Sigmoid colon (tissue), 7 donors: Measurements from ENCODE around the gene DACH1. TPM values are rescaled to one million over a fixed set of nuclear protein-coding genes. Genes with fewer than 3 reads are reported as not detected.

Experiments used
- DNase-seq: peaks from one replicate; pipeline ENCODE4 v3.0.0-alpha.2; 2019
- H3K27ac ChIP-seq, 4 donors: fragments of 200-600 bp; sonication (generic); one replicate each; pipeline ENCODE4 v1.5.1; 2016 to 2019; ENCODE audit warnings: mild to moderate bottlenecking in 1 of 4
- H3K27me3 ChIP-seq, 3 donors: fragments of 200-600 bp; sonication (generic); one replicate each; pipeline ENCODE4 v1.5.1; 2019; ENCODE audit warnings: mild to moderate bottlenecking in 1 of 3
- H3K36me3 ChIP-seq, 4 donors: fragments of 200-600 bp; sonication (generic); one replicate each; pipeline ENCODE4 v1.5.1; 2016 to 2019
- H3K4me1 ChIP-seq, 4 donors: fragments of 200-600 bp; sonication (generic); one replicate each; pipeline ENCODE4 v1.5.1; 2017 to 2019
- H3K4me3 ChIP-seq, 4 donors: fragments of 200-600 bp; sonication (generic); one replicate each; pipeline ENCODE4 v1.5.1; 2017 to 2019; ENCODE audit warnings: mild to moderate bottlenecking in 2 of 4, moderate library complexity in 1 of 4
- H3K9me3 ChIP-seq, 4 donors: fragments of 200-600 bp in 3 of 4; sonication (generic) in 3 of 4; one replicate each; pipeline versions ENCODE4 v1.5.1 to v1.6.1; 2013 to 2019
- EP300 ChIP-seq, 4 donors: sonication (generic); formaldehyde crosslinking; IDR thresholded peaks; one replicate each; pipeline ENCODE4 v1.6.1; 2017; ENCODE audit warnings: antibody characterized with exemption in 4 of 4
- POLR2A ChIP-seq, 2 donors: fragments of 450-650 bp; IDR thresholded peaks; one replicate each; pipeline ENCODE4 v1.6.1; 2016; ENCODE audit warnings: antibody characterized with exemption in 2 of 2, mild to moderate bottlenecking in 2 of 2, moderate library complexity in 2 of 2
- POLR2AphosphoS5 ChIP-seq, 4 donors: sonication (generic); formaldehyde crosslinking; IDR thresholded peaks; one replicate each; pipeline ENCODE4 v1.6.1; 2017; ENCODE audit warnings: antibody characterized with exemption in 4 of 4
- WGBS, 2 donors: extraction: QIAGEN DNeasy Blood & Tissue Kit; methylation state at CpG; one replicate each; pipeline ENCODE4 v1.1.7; 2013; 5-methylcytosine and 5-hydroxymethylcytosine counted together
- intact Hi-C: fragments of 100-400 bp; cut with DNase I; formaldehyde crosslinking; loops from one replicate; pipeline ENCODE4 v1.15.1; 2023
- polyA plus RNA-seq, 3 donors: library from polyadenylated mRNA; stranded (reverse); fragments of 200-250 nt; gene quantifications; one replicate each; pipeline ENCODE4 v1.2.3, GENCODE V29; 2013
- total RNA-seq, 4 donors: library from RNA; depleted of rRNA; stranded (reverse); fragments of >200 nt; gene quantifications; one replicate each; pipeline ENCODE4 v1.1.0, GENCODE V29; 2016
- TF ChIP-seq, protein P1 (sequence below), 4 experiments: fragments of 450-650 bp in 3 of 4; fragments of 200-600 bp in 1 of 4; IDR thresholded peaks; one replicate each; pipeline ENCODE4 v1.5.1; 2016 to 2019; ENCODE audit warnings: antibody characterized with exemption in 4 of 4, mild to moderate bottlenecking in 3 of 4, moderate library complexity in 2 of 4
- donor health status: healthy with polysubstance abuse.
- donor health status: Bipolar disorder and iron deficiency.
- donor health status: healthy.

Gene DACH1
- total and polyA plus RNA-seq, 7 donors = 0.49 to 1.9 (median 1.6) TPM

DNA sequence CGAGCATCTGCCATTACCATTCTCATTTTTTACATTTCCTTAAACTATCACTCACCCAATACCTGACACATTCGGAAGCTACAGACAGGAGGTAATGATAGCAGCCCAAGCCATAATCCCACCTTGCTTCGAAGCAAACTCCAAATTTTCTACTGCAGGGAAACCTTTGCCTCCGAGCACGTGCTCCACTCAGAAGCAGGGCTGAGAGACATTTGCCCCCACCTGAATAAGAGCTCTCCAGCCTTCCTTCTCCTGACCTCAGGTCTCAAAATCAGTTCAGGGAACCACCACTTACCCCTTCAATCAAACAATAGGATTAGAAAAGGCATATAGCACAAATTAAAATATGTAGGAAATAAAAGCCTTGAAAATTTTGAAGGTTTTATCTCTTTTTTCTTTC is 2.3 kb upstream of the DACH1 start:
- intact Hi-C loops = no loop called here
- Histone ChIP-seq H3K36me3 (no peaks in the 10 kb centered on the region), H3K27me3 (peaks cover 10 to 48% (median 19%) of the 10 kb centered on the region in 3 donors), H3K9me3 (no peaks in the 10 kb centered on the region), H3K4me3 (no peak overlapping the region), H3K4me1 (peaks cover 0 to 31% (median 21%) of the 10 kb centered on the region in 4 donors), H3K27ac (no peak overlapping the region)
- no peak for TF ChIP-seq POLR2AphosphoS5 (IDR thresholded peaks at IDR 0.05)
- no peak for TF ChIP-seq POLR2A (IDR thresholded peaks at IDR 0.05)
- TF ChIP-seq, protein P1, sequence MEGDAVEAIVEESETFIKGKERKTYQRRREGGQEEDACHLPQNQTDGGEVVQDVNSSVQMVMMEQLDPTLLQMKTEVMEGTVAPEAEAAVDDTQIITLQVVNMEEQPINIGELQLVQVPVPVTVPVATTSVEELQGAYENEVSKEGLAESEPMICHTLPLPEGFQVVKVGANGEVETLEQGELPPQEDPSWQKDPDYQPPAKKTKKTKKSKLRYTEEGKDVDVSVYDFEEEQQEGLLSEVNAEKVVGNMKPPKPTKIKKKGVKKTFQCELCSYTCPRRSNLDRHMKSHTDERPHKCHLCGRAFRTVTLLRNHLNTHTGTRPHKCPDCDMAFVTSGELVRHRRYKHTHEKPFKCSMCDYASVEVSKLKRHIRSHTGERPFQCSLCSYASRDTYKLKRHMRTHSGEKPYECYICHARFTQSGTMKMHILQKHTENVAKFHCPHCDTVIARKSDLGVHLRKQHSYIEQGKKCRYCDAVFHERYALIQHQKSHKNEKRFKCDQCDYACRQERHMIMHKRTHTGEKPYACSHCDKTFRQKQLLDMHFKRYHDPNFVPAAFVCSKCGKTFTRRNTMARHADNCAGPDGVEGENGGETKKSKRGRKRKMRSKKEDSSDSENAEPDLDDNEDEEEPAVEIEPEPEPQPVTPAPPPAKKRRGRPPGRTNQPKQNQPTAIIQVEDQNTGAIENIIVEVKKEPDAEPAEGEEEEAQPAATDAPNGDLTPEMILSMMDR (IDR thresholded peaks at IDR 0.05) = no peak
- TF ChIP-seq EP300 (IDR thresholded peaks at IDR 0.05) = no peak
- 96 to 97% methylated on average over 5 of the region's 5 CpGs for WGBS, 2 donors
- DNase-seq = no peak

DNA sequence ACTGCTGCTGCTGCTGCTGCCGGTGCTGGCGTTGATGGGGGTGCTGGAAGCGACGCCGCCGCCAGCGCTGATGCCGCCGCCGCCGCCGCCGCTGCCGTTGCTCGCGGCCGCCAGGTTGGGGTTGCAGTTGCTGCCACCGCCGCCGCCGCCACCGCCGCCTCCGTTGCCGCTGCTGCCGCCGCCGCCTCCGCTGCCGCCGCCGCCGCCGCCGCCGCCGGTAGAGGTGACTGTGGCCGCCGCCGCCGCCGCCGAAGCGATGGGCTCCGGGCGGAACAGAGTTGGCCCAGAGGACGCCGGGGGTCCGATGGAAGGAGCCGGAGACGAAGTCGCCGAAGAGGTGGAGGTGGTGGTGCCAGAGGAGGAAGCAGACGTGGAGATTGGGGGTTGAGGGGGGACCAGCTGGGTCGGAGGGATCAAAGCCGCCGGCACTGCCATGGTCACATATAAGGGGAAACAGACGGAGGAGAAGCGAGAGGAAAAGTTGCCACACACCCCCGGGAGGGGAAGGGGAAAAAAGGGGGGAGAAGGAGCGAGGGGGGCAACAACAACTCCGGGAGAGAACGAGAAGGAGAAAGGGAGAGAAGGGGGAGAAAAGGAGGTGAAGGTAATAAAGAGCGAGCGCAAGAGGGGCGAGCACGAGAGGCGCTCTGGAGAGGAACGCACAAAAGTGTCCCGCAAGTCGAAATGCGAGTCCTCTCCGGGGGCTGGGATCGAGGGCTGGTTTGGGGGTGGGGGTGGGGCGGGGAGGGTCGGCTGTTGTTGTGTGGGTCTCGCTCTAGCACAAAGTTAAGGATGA is 471 bp downstream of the DACH1 start:
- DNase-seq = no peak
- Histone ChIP-seq H3K36me3 (no peaks in the 10 kb centered on the region), H3K4me3 (peak overlapping the region; percentile 26 to 53 (median 48)), H3K4me1 (peaks cover 0 to 32% (median 22%) of the 10 kb centered on the region in 4 donors), H3K9me3 (no peaks in the 10 kb centered on the region), H3K27me3 (peaks cover 10 to 61% (median 20%) of the 10 kb centered on the region in 3 donors), H3K27ac (peak overlapping the region in 3 of 4 donors; percentile 12 to 42 (median 35))
- no peak for TF ChIP-seq POLR2A (IDR thresholded peaks at IDR 0.05)
- no peak for TF ChIP-seq POLR2AphosphoS5 (IDR thresholded peaks at IDR 0.05)
- no peak for TF ChIP-seq EP300 (IDR thresholded peaks at IDR 0.05)
- TF ChIP-seq, protein P1 (IDR thresholded peaks at IDR 0.05) = no peak
- WGBS, 2 donors = 1% methylated on average over 77 of the region's 77 CpGs
- intact Hi-C loops = no loop called here

DNA sequence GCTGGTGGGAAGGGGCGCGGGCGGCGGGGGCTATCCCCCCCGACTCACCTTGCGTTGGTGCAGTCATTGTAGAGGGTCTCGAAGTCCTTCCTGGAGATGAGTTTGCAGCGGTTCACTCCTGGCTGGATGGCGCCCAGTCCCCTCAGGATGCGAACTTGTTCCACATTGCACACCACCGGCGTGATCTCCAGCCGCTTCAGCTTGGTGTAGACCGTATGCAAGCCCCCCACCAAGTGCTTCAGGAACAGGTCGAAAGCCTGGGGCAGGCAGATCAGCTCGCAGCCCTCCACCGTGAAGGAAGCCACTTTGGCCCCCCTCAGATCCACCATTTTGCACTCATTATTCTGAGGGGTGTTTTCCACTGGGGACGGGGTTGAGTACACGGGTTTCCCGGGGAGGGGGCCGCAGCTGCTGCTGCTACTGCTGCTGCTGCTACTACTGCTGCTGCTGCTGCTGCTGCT is 1.1 kb downstream of the DACH1 start:
- WGBS, 2 donors = 1% methylated on average over 21 of the region's 21 CpGs
- Histone ChIP-seq H3K36me3 (no peaks in the 10 kb centered on the region), H3K4me3 (peak overlapping the region; percentile 22 to 53 (median 48)), H3K27ac (no peak overlapping the region), H3K9me3 (no peaks in the 10 kb centered on the region), H3K4me1 (peaks cover 0 to 32% (median 22%) of the 10 kb centered on the region in 4 donors), H3K27me3 (peaks cover 10 to 61% (median 20%) of the 10 kb centered on the region in 3 donors)
- peak; percentile 62 for DNase-seq
- intact Hi-C loops = no loop called here
- TF ChIP-seq, protein P1 (IDR thresholded peaks at IDR 0.05) = no peak
- TF ChIP-seq POLR2AphosphoS5 (IDR thresholded peaks at IDR 0.05) (no peak), EP300 (IDR thresholded peaks at IDR 0.05) (no peak), POLR2A (IDR thresholded peaks at IDR 0.05) (no peak)

DNA sequence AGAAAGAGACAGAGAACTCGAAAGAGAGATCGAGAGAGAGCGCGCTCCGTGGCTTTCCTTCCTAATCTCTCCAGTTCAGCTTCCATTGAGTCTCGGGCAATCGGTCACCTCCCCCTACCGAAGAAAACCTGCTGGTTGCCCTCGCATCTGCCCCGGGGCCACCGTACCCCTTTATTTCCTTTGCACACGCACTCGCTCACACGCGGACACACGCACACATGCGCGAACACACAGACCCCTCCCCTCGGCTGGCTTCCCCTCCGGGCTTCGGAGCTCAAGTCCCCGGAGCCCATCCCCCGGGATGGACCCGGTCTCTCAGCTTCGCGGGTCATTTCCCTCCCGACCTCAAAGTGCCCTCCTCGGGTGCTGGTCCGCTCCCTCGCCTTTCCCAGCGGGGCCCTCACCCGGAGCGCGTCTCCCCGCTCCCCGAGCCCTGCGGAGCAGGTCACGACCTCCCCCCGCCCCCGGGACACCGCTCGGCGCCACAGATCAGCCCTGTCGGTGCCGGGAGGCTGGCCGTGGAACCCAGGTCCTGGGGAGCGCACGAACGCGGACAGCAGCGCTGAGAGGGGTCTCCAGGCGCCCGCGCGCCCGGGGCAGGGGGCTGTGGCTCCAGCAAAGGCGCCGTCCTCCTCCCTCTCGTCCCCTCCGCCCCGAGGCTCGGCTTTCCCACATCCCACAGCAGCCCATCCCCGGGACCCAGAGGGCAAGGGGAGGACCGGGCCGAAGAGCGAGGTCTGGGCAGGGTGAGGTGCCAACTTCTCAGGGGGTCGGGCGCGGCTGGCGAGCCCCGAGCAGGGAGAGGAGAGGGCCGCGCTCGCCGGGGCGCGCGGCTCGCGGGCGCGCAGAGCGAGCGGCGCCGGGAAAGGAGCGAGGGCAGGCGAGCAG is 1.8 kb downstream of the DACH1 start:
- DNase-seq = peak; percentile 55
- TF ChIP-seq, protein P1 (IDR thresholded peaks at IDR 0.05) = no peak
- TF ChIP-seq POLR2AphosphoS5 (IDR thresholded peaks at IDR 0.05) = no peak
- no peak for TF ChIP-seq POLR2A (IDR thresholded peaks at IDR 0.05)
- no peak for TF ChIP-seq EP300 (IDR thresholded peaks at IDR 0.05)
- H3K36me3 ChIP-seq = no peaks in the 10 kb centered on the region
- no peaks in the 10 kb centered on the region for H3K9me3 ChIP-seq
- peaks cover 10 to 56% (median 20%) of the 10 kb centered on the region in 3 donors for H3K27me3 ChIP-seq
- H3K4me3 ChIP-seq = peak overlapping the region; percentile 22 to 53 (median 48)
- peak overlapping the region in 3 of 4 donors; percentile 32 to 59 (median 41) for H3K27ac ChIP-seq
- intact Hi-C loops = no loop called here
- WGBS, 2 donors = 1% methylated on average over 88 of the region's 88 CpGs
- H3K4me1 ChIP-seq = peaks cover 0 to 32% (median 22%) of the 10 kb centered on the region in 4 donors
